Testis (tissue), 3 donors: Measurements from ENCODE around the gene CFAP77. TPM values are rescaled to one million over a fixed set of nuclear protein-coding genes. Genes with fewer than 3 reads are reported as not detected.

ENCODE experiments used
- DNase-seq: peaks from one replicate; pipeline ENCODE4 v3.0.0-alpha.2; 2019
- H3K27ac ChIP-seq, 2 donors: fragments of 200-600 bp; sonication (generic); one replicate each; pipeline ENCODE4 v1.5.1; 2019
- H3K27me3 ChIP-seq: fragments of 200-600 bp; sonication (generic); one replicate; pipeline ENCODE4 v1.5.1; 2019
- H3K36me3 ChIP-seq: fragments of 200-600 bp; sonication (generic); one replicate; pipeline ENCODE4 v1.5.1; 2017; ENCODE audit warnings: low read depth; ENCODE audit errors: missing control alignments
- H3K4me1 ChIP-seq: fragments of 200-600 bp; sonication (generic); one replicate; pipeline ENCODE4 v1.5.1; 2019
- H3K4me3 ChIP-seq, 2 donors: fragments of 200-600 bp; sonication (generic); one replicate each; pipeline ENCODE4 v1.5.1; 2017 to 2019
- H3K9me3 ChIP-seq: fragments of 200-600 bp; sonication (generic); one replicate; pipeline ENCODE4 v1.5.1; 2017
- CTCF ChIP-seq, 3 experiments: fragments of 450-650 bp in 2 of 3; fragments of 200-600 bp in 1 of 3; sonication (generic) in 1 of 3; IDR thresholded peaks; one replicate each; pipeline ENCODE4 v1.5.1; 2016 to 2019; ENCODE audit warnings: antibody characterized with exemption in 3 of 3, mild to moderate bottlenecking in 2 of 3, moderate library complexity in 1 of 3
- POLR2A ChIP-seq: fragments of 450-650 bp; IDR thresholded peaks from one replicate; pipeline ENCODE4 v1.6.1; 2017; ENCODE audit warnings: antibody characterized with exemption, mild to moderate bottlenecking, moderate library complexity
- WGBS, 2 donors: methylation state at CpG; one replicate each; pipeline ENCODE4 v1.1.5; 2018; 5-methylcytosine and 5-hydroxymethylcytosine counted together
- intact Hi-C: fragments of 100-400 bp; cut with DNase I; formaldehyde crosslinking; loops from one replicate; pipeline ENCODE4 v1.15.1; 2023; ENCODE audit warnings: low total_unique reads
- polyA plus RNA-seq: library from polyadenylated mRNA; stranded (reverse); fragments of 350-450 nt; fragmentation: Illumina TruSeq; extraction: RNeasy Lipid Tissue Mini Kit (QIAGEN cat#74804); gene quantifications from one replicate; pipeline ENCODE4 v1.2.3, GENCODE V29; 2014; ENCODE audit warnings: low read depth, low replicate concordance; ENCODE audit not compliant: insufficient read depth
- total RNA-seq, 2 donors: library from RNA; depleted of rRNA; stranded (reverse); fragments of >200 nt; gene quantifications; one replicate each; pipeline ENCODE4 v1.2.3, GENCODE V29; 2016

CFAP77 gene
- total and polyA plus RNA-seq, 3 donors from 2014 or later, result 13.6 to 36.2 (median 20.9) TPM

GRCh38 chr9:132457504-132458236, 47.7 kb downstream of the CFAP77 start:
- no peak for TF ChIP-seq POLR2A
- no peak for TF ChIP-seq CTCF (IDR thresholded peaks at IDR 0.05)
- Histone ChIP-seq H3K36me3 (no peaks in the 10 kb centered on the region), H3K27me3 (no peaks in the 10 kb centered on the region), H3K4me1 (no peaks in the 10 kb centered on the region), H3K9me3 (no peaks in the 10 kb centered on the region), H3K4me3 (no peak overlapping the region), H3K27ac (no peak overlapping the region)
- intact Hi-C loops, result no loop called here
- 26 to 33% methylated on average over 35 to 36 of the region's 36 CpGs for WGBS, 2 donors
- DNase-seq, result no peak

- Histone ChIP-seq H3K27ac (no peak overlapping the region), H3K4me3 (no peak overlapping the region), H3K4me1 (no peaks in the 10 kb centered on the region), H3K36me3 (no peaks in the 10 kb centered on the region), H3K9me3 (no peaks in the 10 kb centered on the region), H3K27me3 (no peaks in the 10 kb centered on the region)
- no peak for DNase-seq
- intact Hi-C loops, result no loop called here
- no peak for TF ChIP-seq CTCF (IDR thresholded peaks at IDR 0.05)
- no peak for TF ChIP-seq POLR2A
- WGBS, 2 donors, result 54 to 75% methylated on average over 8 of the region's 8 CpGs
These were observed 48.4 kb downstream of the CFAP77 start for GRCh38 chr9:132458432-132458831.

- DNase-seq, result no peak
- WGBS, 2 donors, result 91% methylated on average over 7 of the region's 7 CpGs
- intact Hi-C loops, result no loop called here
- H3K36me3 ChIP-seq, result no peaks in the 10 kb centered on the region
- TF ChIP-seq CTCF (IDR thresholded peaks at IDR 0.05), result no peak
- TF ChIP-seq POLR2A, result no peak
- no peak overlapping the region for H3K27ac ChIP-seq
- H3K27me3 ChIP-seq, result no peaks in the 10 kb centered on the region
- no peaks in the 10 kb centered on the region for H3K4me1 ChIP-seq
- no peaks in the 10 kb centered on the region for H3K9me3 ChIP-seq
- H3K4me3 ChIP-seq, result no peak overlapping the region
These were observed 49.6 kb downstream of the CFAP77 start for GRCh38 chr9:132459661-132460060.

GRCh38 chr9:132460240-132460639, 50.2 kb downstream of the CFAP77 start:
- Histone ChIP-seq H3K27ac (no peak overlapping the region), H3K4me3 (no peak overlapping the region), H3K36me3 (no peaks in the 10 kb centered on the region), H3K27me3 (no peaks in the 10 kb centered on the region), H3K4me1 (no peaks in the 10 kb centered on the region), H3K9me3 (no peaks in the 10 kb centered on the region)
- DNase-seq, result no peak
- intact Hi-C loops, result no loop called here
- TF ChIP-seq POLR2A, result no peak
- TF ChIP-seq CTCF (IDR thresholded peaks at IDR 0.05), result no peak
- WGBS, 2 donors, result 92 to 97% methylated on average over 2 of the region's 2 CpGs

GRCh38 chr9:132461281-132461896, 51.4 kb downstream of the CFAP77 start:
- intact Hi-C loops, result no loop called here

More at GRCh38 chr9:132461281-132461896, 51.4 kb downstream of the CFAP77 start:
- 61 to 64% methylated on average over 20 of the region's 20 CpGs for WGBS, 2 donors
- Histone ChIP-seq H3K36me3 (no peaks in the 10 kb centered on the region), H3K9me3 (no peaks in the 10 kb centered on the region), H3K27me3 (no peaks in the 10 kb centered on the region), H3K4me3 (no peak overlapping the region), H3K27ac (no peak overlapping the region), H3K4me1 (no peaks in the 10 kb centered on the region)
- no peak for TF ChIP-seq POLR2A
- no peak for TF ChIP-seq CTCF (IDR thresholded peaks at IDR 0.05)
- DNase-seq, result no peak
